Measurements from ENCODE around the gene ZCCHC7.
"Not testable (repeated sequence)": the region's sequence is repeated elsewhere in the genome, so short reads cannot be mapped to it uniquely, and the experiment has no call there.

The ZCCHC7 gene

DNA sequence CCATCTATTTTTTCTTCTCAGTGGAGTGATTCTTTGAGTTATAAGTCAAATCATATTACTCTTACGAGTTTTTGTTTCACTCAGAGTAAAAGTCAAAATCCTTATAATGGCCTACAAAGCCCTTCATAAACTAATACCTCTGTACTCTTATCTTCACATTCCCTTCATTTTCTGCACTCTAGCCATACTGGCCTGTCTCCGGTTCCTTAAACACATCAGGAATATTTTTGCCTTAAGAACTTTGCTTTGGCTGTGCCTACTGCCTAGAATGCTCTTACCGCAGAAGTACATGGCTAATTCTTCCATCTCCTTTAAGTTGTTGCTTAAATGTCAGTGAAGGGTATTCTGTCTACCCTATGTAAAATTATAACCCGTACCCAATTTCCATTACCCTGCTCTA is 169.3 kb downstream of the ZCCHC7 start:
- no peaks in the 10 kb centered on the region for H3K9me2 ChIP-seq (replicated peaks; ENCODE audit: low read depth, low read length)
- TF ChIP-seq EZH2phosphoT487 (IDR thresholded peaks at IDR 0.05; ENCODE audit: borderline replicate concordance), result no peak
- TF ChIP-seq, protein P1, sequence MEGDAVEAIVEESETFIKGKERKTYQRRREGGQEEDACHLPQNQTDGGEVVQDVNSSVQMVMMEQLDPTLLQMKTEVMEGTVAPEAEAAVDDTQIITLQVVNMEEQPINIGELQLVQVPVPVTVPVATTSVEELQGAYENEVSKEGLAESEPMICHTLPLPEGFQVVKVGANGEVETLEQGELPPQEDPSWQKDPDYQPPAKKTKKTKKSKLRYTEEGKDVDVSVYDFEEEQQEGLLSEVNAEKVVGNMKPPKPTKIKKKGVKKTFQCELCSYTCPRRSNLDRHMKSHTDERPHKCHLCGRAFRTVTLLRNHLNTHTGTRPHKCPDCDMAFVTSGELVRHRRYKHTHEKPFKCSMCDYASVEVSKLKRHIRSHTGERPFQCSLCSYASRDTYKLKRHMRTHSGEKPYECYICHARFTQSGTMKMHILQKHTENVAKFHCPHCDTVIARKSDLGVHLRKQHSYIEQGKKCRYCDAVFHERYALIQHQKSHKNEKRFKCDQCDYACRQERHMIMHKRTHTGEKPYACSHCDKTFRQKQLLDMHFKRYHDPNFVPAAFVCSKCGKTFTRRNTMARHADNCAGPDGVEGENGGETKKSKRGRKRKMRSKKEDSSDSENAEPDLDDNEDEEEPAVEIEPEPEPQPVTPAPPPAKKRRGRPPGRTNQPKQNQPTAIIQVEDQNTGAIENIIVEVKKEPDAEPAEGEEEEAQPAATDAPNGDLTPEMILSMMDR (conservative IDR thresholded peaks at IDR 0.05; ENCODE audit: low read length), result no peak
- peak overlapping the region; percentile 41 for H3K4me2 ChIP-seq (ENCODE audit: low read depth, low read length, poor library complexity, severe bottlenecking)
- no peaks in the 10 kb centered on the region for H3K36me3 ChIP-seq (ENCODE audit: insufficient read depth, low read length)
- H3K27me3 ChIP-seq (ENCODE audit: insufficient read depth, low read length, poor library complexity, severe bottlenecking), result no peaks in the 10 kb centered on the region
- no peak overlapping the region for H2AFZ ChIP-seq (ENCODE audit: low read length)
- peaks cover 82% of the 10 kb centered on the region for H3K79me2 ChIP-seq (ENCODE audit: insufficient read depth, low read length)
- H3K4me1 ChIP-seq (ENCODE audit: insufficient read depth, low read length, poor library complexity, severe bottlenecking), result peaks cover 72% of the 10 kb centered on the region
- no peaks in the 10 kb centered on the region for H4K20me1 ChIP-seq (ENCODE audit: insufficient read depth, low read length, poor library complexity, severe bottlenecking)
- H3K4me3 ChIP-seq (ENCODE audit: low read length, poor library complexity, severe bottlenecking), result peak overlapping the region; percentile 24
- peak overlapping the region; percentile 13 for H3K9ac ChIP-seq (ENCODE audit: low read depth, low read length, poor library complexity, severe bottlenecking)
- no peaks in the 10 kb centered on the region for H3K9me3 ChIP-seq (ENCODE audit: insufficient read depth, low read depth, low read length)
- H3F3A ChIP-seq (ENCODE audit: low read depth), result peaks cover 10% of the 10 kb centered on the region; the same call in 1 of the 2 replicates

- Histone ChIP-seq H3K27me3 (ENCODE audit: insufficient read depth, low read length, poor library complexity, severe bottlenecking) (no peaks in the 10 kb centered on the region), H3K4me3 (ENCODE audit: low read length, poor library complexity, severe bottlenecking) (peak overlapping the region; percentile 24), H3K9me3 (ENCODE audit: insufficient read depth, low read depth, low read length) (no peaks in the 10 kb centered on the region), H2AFZ (ENCODE audit: low read length) (no peak overlapping the region), H3K79me2 (ENCODE audit: insufficient read depth, low read length) (peaks cover 82% of the 10 kb centered on the region), H3K9me2 (replicated peaks; ENCODE audit: low read depth, low read length) (no peaks in the 10 kb centered on the region), H3F3A (ENCODE audit: low read depth) (peaks cover 13% of the 10 kb centered on the region; the same call in 1 of the 2 replicates), H3K4me2 (ENCODE audit: low read depth, low read length, poor library complexity, severe bottlenecking) (peak overlapping the region; percentile 41), H3K9ac (ENCODE audit: low read depth, low read length, poor library complexity, severe bottlenecking) (peak overlapping the region; percentile 35), H3K36me3 (ENCODE audit: insufficient read depth, low read length) (no peaks in the 10 kb centered on the region), H3K4me1 (ENCODE audit: insufficient read depth, low read length, poor library complexity, severe bottlenecking) (peaks cover 72% of the 10 kb centered on the region), H4K20me1 (ENCODE audit: insufficient read depth, low read length, poor library complexity, severe bottlenecking) (no peaks in the 10 kb centered on the region)
- no peak for TF ChIP-seq EZH2phosphoT487 (IDR thresholded peaks at IDR 0.05; ENCODE audit: borderline replicate concordance)
- TF ChIP-seq, protein P1 (conservative IDR thresholded peaks at IDR 0.05; ENCODE audit: low read length), result no peak
Observed at GRCh38 chr9:37290366-37290939, 170.1 kb downstream of the ZCCHC7 start.

- H3K27me3 ChIP-seq (ENCODE audit: insufficient read depth, low read length, poor library complexity, severe bottlenecking), result no peaks in the 10 kb centered on the region
- peak overlapping the region; percentile 41 for H3K4me2 ChIP-seq (ENCODE audit: low read depth, low read length, poor library complexity, severe bottlenecking)
- H3K9ac ChIP-seq (ENCODE audit: low read depth, low read length, poor library complexity, severe bottlenecking), result peak overlapping the region; percentile 35
- H4K20me1 ChIP-seq (ENCODE audit: insufficient read depth, low read length, poor library complexity, severe bottlenecking), result no peaks in the 10 kb centered on the region
- no peak overlapping the region for H2AFZ ChIP-seq (ENCODE audit: low read length)
- TF ChIP-seq EZH2phosphoT487 (IDR thresholded peaks at IDR 0.05; ENCODE audit: borderline replicate concordance), result no peak
- TF ChIP-seq, protein P1 (conservative IDR thresholded peaks at IDR 0.05; ENCODE audit: low read length), result no peak
- H3K79me2 ChIP-seq (ENCODE audit: insufficient read depth, low read length), result peaks cover 81% of the 10 kb centered on the region
- peaks cover 13% of the 10 kb centered on the region; the same call in 1 of the 2 replicates for H3F3A ChIP-seq (ENCODE audit: low read depth)
- peak overlapping the region; percentile 24 for H3K4me3 ChIP-seq (ENCODE audit: low read length, poor library complexity, severe bottlenecking)
- H3K9me2 ChIP-seq (replicated peaks; ENCODE audit: low read depth, low read length), result no peaks in the 10 kb centered on the region
- H3K4me1 ChIP-seq (ENCODE audit: insufficient read depth, low read length, poor library complexity, severe bottlenecking), result peaks cover 75% of the 10 kb centered on the region
- H3K36me3 ChIP-seq (ENCODE audit: insufficient read depth, low read length), result no peaks in the 10 kb centered on the region
- H3K9me3 ChIP-seq (ENCODE audit: insufficient read depth, low read depth, low read length), result no peaks in the 10 kb centered on the region
Observed at GRCh38 chr9:37290940-37291485, 170.6 kb downstream of the ZCCHC7 start.

DNA sequence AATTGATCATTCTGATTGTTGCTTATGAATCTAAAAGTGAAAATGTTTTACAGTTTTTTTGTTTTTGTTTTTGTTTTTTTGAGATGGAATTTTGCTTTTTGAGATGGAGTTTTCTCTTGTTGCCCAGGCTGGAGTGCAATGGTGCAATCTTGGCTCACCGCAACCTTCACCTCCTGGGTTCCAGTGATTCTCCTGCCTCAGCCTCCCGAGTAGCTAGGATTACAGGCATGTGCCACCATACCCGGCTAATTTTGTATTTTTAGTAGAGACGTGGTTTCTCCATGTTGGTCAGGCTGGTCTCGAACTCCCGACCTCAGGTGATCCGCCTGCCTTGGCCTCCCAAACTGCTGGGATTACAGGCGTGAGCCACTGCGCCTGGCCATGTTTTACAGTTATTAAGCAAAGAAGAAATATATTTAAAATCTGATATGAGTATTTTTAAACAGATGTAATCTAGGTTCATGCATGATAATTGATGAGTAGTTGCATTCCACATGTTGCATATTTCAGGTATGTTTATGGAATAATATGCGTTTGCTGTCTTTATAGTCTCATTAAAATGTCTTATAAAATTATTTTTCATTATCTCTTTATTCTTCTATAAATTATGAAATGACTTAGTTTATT is 171.4 kb downstream of the ZCCHC7 start:
- not testable (repeated sequence) for H3K4me3 ChIP-seq (ENCODE audit: low read length, poor library complexity, severe bottlenecking); H3K9me2 ChIP-seq (replicated peaks; ENCODE audit: low read depth, low read length); H3K36me3 ChIP-seq (ENCODE audit: insufficient read depth, low read length); H3K27me3 ChIP-seq (ENCODE audit: insufficient read depth, low read length, poor library complexity, severe bottlenecking); H3K9me3 ChIP-seq (ENCODE audit: insufficient read depth, low read depth, low read length); H4K20me1 ChIP-seq (ENCODE audit: insufficient read depth, low read length, poor library complexity, severe bottlenecking); H2AFZ ChIP-seq (ENCODE audit: low read length)
- peaks cover 82% of the 10 kb centered on the region for H3K4me1 ChIP-seq (ENCODE audit: insufficient read depth, low read length, poor library complexity, severe bottlenecking)
- H3K9ac ChIP-seq (ENCODE audit: low read depth, low read length, poor library complexity, severe bottlenecking), result peak overlapping the region; percentile 35
- H3K4me2 ChIP-seq (ENCODE audit: low read depth, low read length, poor library complexity, severe bottlenecking), result peak overlapping the region; percentile 41
- peaks cover 13% of the 10 kb centered on the region; the same call in 1 of the 2 replicates for H3F3A ChIP-seq (ENCODE audit: low read depth)
- H3K79me2 ChIP-seq (ENCODE audit: insufficient read depth, low read length), result peaks cover 83% of the 10 kb centered on the region

Data from Loucy (cell line).